H1 (cell line): ENCODE results near the gene TLE1. TPM values are rescaled to one million over a fixed set of nuclear protein-coding genes. Genes with fewer than 3 reads are reported as not detected.

Experiments used
- CTCF ChIA-PET: fragments of 300-600 bp; sonication (Branson Sonifier 250); formaldehyde crosslinking; loops from one replicate; lab custom pipeline; 2021; ENCODE audit not compliant: partially characterized antibody; lab: Charles Lee
- POLR2A ChIA-PET: fragments of 300-600 bp; sonication (Branson Sonifier 250); formaldehyde crosslinking; loops from one replicate; lab custom pipeline; 2021; ENCODE audit warnings: inconsistent platforms; ENCODE audit not compliant: partially characterized antibody; lab: Charles Lee
- DNase-seq, 2 experiments: peaks; one replicate each; pipeline versions ENCODE4 v3.0.0 to v3.0.0-alpha.2; 2010 to 2022; ENCODE audit warnings: low spot score in 2 of 2, low read depth in 1 of 2, mixed read lengths in 1 of 2
- FAIRE-seq: peaks from 2 replicates; lab custom pipeline; 2011; peaks lifted over from hg19 to GRCh38; lab: Jason Lieb, UNC
- H2AFZ ChIP-seq: 2 replicates; pipeline ENCODE4 v1.8.1; 2012; ENCODE audit warnings: low read length, inconsistent platforms
- H2AK5ac ChIP-seq: 2 replicates; pipeline ENCODE4 v1.6.1; 2013; ENCODE audit warnings: low read depth, low read length
- H2BK120ac ChIP-seq: replicated peaks from 2 replicates; pipeline ENCODE3; 2013; ENCODE audit warnings: low read depth, low read length, inconsistent platforms
- H2BK12ac ChIP-seq: 2 replicates; pipeline ENCODE4 v1.6.1; 2013; ENCODE audit warnings: low read depth, low read length
- H2BK15ac ChIP-seq: 2 replicates; pipeline ENCODE4 v1.6.1; 2013; ENCODE audit warnings: low read length
- H2BK20ac ChIP-seq: 2 replicates; pipeline ENCODE4 v1.6.1; 2013; ENCODE audit warnings: low read length
- H2BK5ac ChIP-seq: 2 replicates; pipeline ENCODE4 v1.6.1; 2013; ENCODE audit warnings: low read depth, low read length
- H3K14ac ChIP-seq: 2 replicates; pipeline ENCODE4 v1.6.1; 2013; ENCODE audit warnings: inconsistent platforms; ENCODE audit not compliant: insufficient read length
- H3K18ac ChIP-seq: 2 replicates; pipeline ENCODE4 v1.6.1; 2013; ENCODE audit warnings: low read length; ENCODE audit errors: extremely low read depth
- H3K23ac ChIP-seq: 2 replicates; pipeline ENCODE4 v1.6.1; 2013; ENCODE audit warnings: inconsistent platforms; ENCODE audit not compliant: insufficient read length
- H3K23me2 ChIP-seq: 2 replicates; pipeline ENCODE4 v1.6.1; 2013; ENCODE audit warnings: low read depth, low read length
- H3K27ac ChIP-seq: 2 replicates; pipeline ENCODE4 v1.6.1; 2011; ENCODE audit warnings: low read depth, low read length, inconsistent platforms
- H3K27me3 ChIP-seq, 4 experiments: replicated peaks in 1 of 4; 1 replicate in 1 of 4; 2 replicates in 3 of 4; pipeline versions ENCODE4 v1.6.1 to v1.8.1; 2011 to 2013; ENCODE audit warnings: low read length in 3 of 4, mild to moderate bottlenecking in 3 of 4, inconsistent platforms in 2 of 4, mixed read lengths in 2 of 4, moderate library complexity in 1 of 4; ENCODE audit not compliant: control insufficient read depth in 3 of 4, insufficient read depth in 3 of 4; ENCODE audit errors: extremely low read depth in 1 of 4
- H3K36me3 ChIP-seq, 4 experiments: 2 replicates each; pipeline versions ENCODE4 v1.6.1 to v1.8.1; 2011 to 2013; ENCODE audit warnings: mild to moderate bottlenecking in 4 of 4, low read length in 3 of 4, moderate library complexity in 2 of 4, control low read depth in 1 of 4, inconsistent platforms in 1 of 4; ENCODE audit not compliant: insufficient read depth in 4 of 4, control insufficient read depth in 2 of 4
- H3K4ac ChIP-seq: replicated peaks from 2 replicates; pipeline ENCODE3; 2013; ENCODE audit warnings: low read length, low read depth, mixed read lengths, inconsistent platforms; ENCODE audit not compliant: insufficient read length
- H3K4me1 ChIP-seq, 4 experiments: replicated peaks in 1 of 4; 1 replicate in 1 of 4; 2 replicates in 3 of 4; pipeline versions ENCODE4 v1.6.1 to v1.8.1; 2011 to 2013; ENCODE audit warnings: low read length in 3 of 4, inconsistent platforms in 2 of 4, mixed read lengths in 1 of 4; ENCODE audit not compliant: insufficient read depth in 4 of 4, control insufficient read depth in 3 of 4
- H3K4me2 ChIP-seq, 2 experiments: 2 replicates each; pipeline versions ENCODE4 v1.6.1 to v1.8.1; 2011 to 2013; ENCODE audit warnings: low read depth in 2 of 2, low read length in 2 of 2, control low read depth in 1 of 2, inconsistent platforms in 1 of 2, mild to moderate bottlenecking in 1 of 2; ENCODE audit not compliant: insufficient read depth in 1 of 2
- H3K4me3 ChIP-seq, 4 experiments: fragments of 200-600, 300-600 bp in 1 of 4; sonication (generic), shearing (Covaris generic), sonication (Bioruptor Twin) in 1 of 4; 2 replicates each; pipeline versions ENCODE4 v1.5.1 to v1.8.1; 2011 to 2016; ENCODE audit warnings: low read length in 4 of 4, low read depth in 3 of 4, control low read depth in 2 of 4, inconsistent platforms in 2 of 4, mild to moderate bottlenecking in 2 of 4, mixed read lengths in 1 of 4, moderate library complexity in 1 of 4; ENCODE audit not compliant: insufficient read depth in 2 of 4; ENCODE audit errors: extremely low read depth in 1 of 4
- H3K56ac ChIP-seq: replicated peaks from 2 replicates; pipeline ENCODE3; 2013; ENCODE audit warnings: low read depth, mild to moderate bottlenecking, mixed read lengths, low read length, inconsistent platforms; ENCODE audit not compliant: insufficient read length
- H3K79me1 ChIP-seq: 2 replicates; pipeline ENCODE4 v1.6.1; 2013; ENCODE audit warnings: low read depth, low read length, control low read depth
- H3K79me2 ChIP-seq, 2 experiments: 2 replicates each; pipeline versions ENCODE4 v1.6.1 to v1.8.1; 2012 to 2013; ENCODE audit warnings: low read length in 2 of 2, mild to moderate bottlenecking in 2 of 2, inconsistent platforms in 1 of 2; ENCODE audit not compliant: insufficient read depth in 2 of 2, control insufficient read depth in 1 of 2
- H3K9ac ChIP-seq, 4 experiments: replicated peaks in 1 of 4; 1 replicate in 1 of 4; 2 replicates in 3 of 4; pipeline versions ENCODE4 v1.6.1 to v1.8.1; 2011 to 2013; ENCODE audit warnings: low read depth in 3 of 4, low read length in 3 of 4, control low read depth in 2 of 4, mild to moderate bottlenecking in 2 of 4, moderate library complexity in 2 of 4, inconsistent platforms in 1 of 4; ENCODE audit errors: extremely low read depth in 1 of 4
- H3K9me3 ChIP-seq, 2 experiments: 2 replicates each; pipeline versions ENCODE4 v1.6.1 to v1.8.1; 2012 to 2013; ENCODE audit warnings: mild to moderate bottlenecking in 2 of 2, moderate library complexity in 2 of 2, control low read depth in 1 of 2, inconsistent platforms in 1 of 2, low read depth in 1 of 2, low read length in 1 of 2, mixed read lengths in 1 of 2; ENCODE audit not compliant: insufficient read depth in 2 of 2
- H4K20me1 ChIP-seq, 2 experiments: replicated peaks in 1 of 2; 2 replicates each; pipeline versions ENCODE3 to v1.8.1; 2011 to 2013; ENCODE audit warnings: inconsistent platforms in 2 of 2, low read length in 2 of 2, mild to moderate bottlenecking in 1 of 2; ENCODE audit not compliant: insufficient read depth in 2 of 2, control insufficient read depth in 1 of 2
- H4K5ac ChIP-seq: 2 replicates; pipeline ENCODE4 v1.6.1; 2013; ENCODE audit warnings: low read length, low read depth, mixed read lengths, inconsistent platforms; ENCODE audit not compliant: insufficient read length
- H4K8ac ChIP-seq: 2 replicates; pipeline ENCODE4 v1.8.0; 2013; ENCODE audit warnings: mild to moderate bottlenecking, moderate library complexity, low read length, inconsistent platforms; ENCODE audit not compliant: insufficient read depth; ENCODE audit errors: extremely low read depth
- H4K91ac ChIP-seq: replicated peaks from 2 replicates; pipeline ENCODE3; 2013; ENCODE audit warnings: low read length, mixed read lengths, inconsistent platforms; ENCODE audit not compliant: insufficient read length
- RBBP5 ChIP-seq: IDR thresholded peaks from 2 replicates; pipeline ENCODE4 v1.7.1; 2012; ENCODE audit warnings: low read depth, mild to moderate bottlenecking, inconsistent platforms, low read length, moderate library complexity, borderline replicate concordance
- WGBS, 2 experiments: shearing (Covaris generic) in 1 of 2; methylation state at CpG; one replicate each; pipeline versions ENCODE4 v1.1.6 to v1.1.7; 2013 to 2015; ENCODE audit warnings: low lambda C conversion rate in 2 of 2, mixed read lengths in 2 of 2, inconsistent platforms in 1 of 2, low coverage in 1 of 2, missing lambda C conversion rate in 1 of 2; ENCODE audit not compliant: insufficient replicate concordance in 2 of 2, insufficient coverage in 1 of 2, insufficient read length in 1 of 2; ENCODE audit errors: extremely low coverage in 1 of 2, missing lambda C conversion rate in 1 of 2; 5-methylcytosine and 5-hydroxymethylcytosine counted together
- polyA plus RNA-seq, 7 experiments: library from polyadenylated mRNA; depleted of rRNA in 3 of 7; stranded (reverse) in 5 of 7; unstranded in 2 of 7; fragments of >200 nt in 5 of 7; fragments of 200-250 nt in 2 of 7; gene quantifications; 1 replicate in 5 of 7; 2 replicates in 1 of 7; 4 replicates in 1 of 7; pipeline versions ENCODE4 v1.2.1 to v1.2.3, GENCODE V29; 2011 to 2013; ENCODE audit warnings: missing spikeins in 2 of 7, mixed read lengths in 2 of 7
- total RNA-seq: library from RNA; stranded (reverse); fragmentation: NEBNext Ultra II Directional; extraction: Animal tissue kit (Norgen Biotek cat#: 25700); gene quantifications from 2 replicates; pipeline ENCODE4 v1.2.1, GENCODE V29; 2021

Gene TLE1
- total and polyA plus RNA-seq, 2 of the 8 experiments (the other 6 are each of a cell fraction or from before 2014, with no cell fraction given): 81.8 to 91.6 TPM

GRCh38 chr9:81607593-81608288, 81.6 kb downstream of the TLE1 start:
- Histone ChIP-seq H3K4me2 (no peak overlapping the region), H3K4ac (no peak overlapping the region), H3K23me2 (no peaks in the 10 kb centered on the region), H3K4me3 (no peak overlapping the region), H3K27me3 (no peaks in the 10 kb centered on the region), H2AK5ac (no peak overlapping the region), H3K56ac (no peak overlapping the region), H3K14ac (no peak overlapping the region), H3K27ac (no peak overlapping the region), H2BK12ac (no peak overlapping the region), H3K79me1 (no peaks in the 10 kb centered on the region; the same call in 1 of the 2 replicates), H3K36me3 (peaks cover 13 to 73% (median 51%) of the 10 kb centered on the region in 4 experiments), H4K5ac (no peak overlapping the region), H2BK20ac (no peak overlapping the region), H2BK120ac (no peak overlapping the region), H4K8ac (no peak overlapping the region), H3K79me2 (peaks cover 0 to 18% of the 10 kb centered on the region in 2 experiments; a peak in 1 of 4 replicates), H4K20me1 (peaks cover 6% of the 10 kb centered on the region in 2 experiments), H2BK5ac (no peak overlapping the region), H2BK15ac (no peak overlapping the region), H4K91ac (no peak overlapping the region), H3K9me3 (no peaks in the 10 kb centered on the region), H2AFZ (no peak overlapping the region), H3K18ac (no peak overlapping the region), H3K23ac (no peak overlapping the region), H3K4me1 (no peaks in the 10 kb centered on the region), H3K9ac (no peak overlapping the region)
- ChIA-PET POLR2A (interaction anchor here (0.9 kb wide), 1 partner anchor 76 kb away, joined by 3 read pairs; no protein-coding TSS in a partner anchor), CTCF (interaction anchor here (0.7 to 0.8 kb wide), 2 partner anchors 9 kb away, joined by 3 read pairs; no protein-coding TSS in a partner anchor)
- DNase-seq (no peak), FAIRE-seq (no peak)
- 64% methylated on average over 5 of the region's 5 CpGs; no CpG with 5 or more reads in 1 of the 2 experiments for WGBS, 2 experiments
- TF ChIP-seq RBBP5: no peak
